Measurements from ENCODE around the gene CRELD2.

Gene CRELD2, protein sequence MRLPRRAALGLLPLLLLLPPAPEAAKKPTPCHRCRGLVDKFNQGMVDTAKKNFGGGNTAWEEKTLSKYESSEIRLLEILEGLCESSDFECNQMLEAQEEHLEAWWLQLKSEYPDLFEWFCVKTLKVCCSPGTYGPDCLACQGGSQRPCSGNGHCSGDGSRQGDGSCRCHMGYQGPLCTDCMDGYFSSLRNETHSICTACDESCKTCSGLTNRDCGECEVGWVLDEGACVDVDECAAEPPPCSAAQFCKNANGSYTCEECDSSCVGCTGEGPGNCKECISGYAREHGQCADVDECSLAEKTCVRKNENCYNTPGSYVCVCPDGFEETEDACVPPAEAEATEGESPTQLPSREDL

DNA sequence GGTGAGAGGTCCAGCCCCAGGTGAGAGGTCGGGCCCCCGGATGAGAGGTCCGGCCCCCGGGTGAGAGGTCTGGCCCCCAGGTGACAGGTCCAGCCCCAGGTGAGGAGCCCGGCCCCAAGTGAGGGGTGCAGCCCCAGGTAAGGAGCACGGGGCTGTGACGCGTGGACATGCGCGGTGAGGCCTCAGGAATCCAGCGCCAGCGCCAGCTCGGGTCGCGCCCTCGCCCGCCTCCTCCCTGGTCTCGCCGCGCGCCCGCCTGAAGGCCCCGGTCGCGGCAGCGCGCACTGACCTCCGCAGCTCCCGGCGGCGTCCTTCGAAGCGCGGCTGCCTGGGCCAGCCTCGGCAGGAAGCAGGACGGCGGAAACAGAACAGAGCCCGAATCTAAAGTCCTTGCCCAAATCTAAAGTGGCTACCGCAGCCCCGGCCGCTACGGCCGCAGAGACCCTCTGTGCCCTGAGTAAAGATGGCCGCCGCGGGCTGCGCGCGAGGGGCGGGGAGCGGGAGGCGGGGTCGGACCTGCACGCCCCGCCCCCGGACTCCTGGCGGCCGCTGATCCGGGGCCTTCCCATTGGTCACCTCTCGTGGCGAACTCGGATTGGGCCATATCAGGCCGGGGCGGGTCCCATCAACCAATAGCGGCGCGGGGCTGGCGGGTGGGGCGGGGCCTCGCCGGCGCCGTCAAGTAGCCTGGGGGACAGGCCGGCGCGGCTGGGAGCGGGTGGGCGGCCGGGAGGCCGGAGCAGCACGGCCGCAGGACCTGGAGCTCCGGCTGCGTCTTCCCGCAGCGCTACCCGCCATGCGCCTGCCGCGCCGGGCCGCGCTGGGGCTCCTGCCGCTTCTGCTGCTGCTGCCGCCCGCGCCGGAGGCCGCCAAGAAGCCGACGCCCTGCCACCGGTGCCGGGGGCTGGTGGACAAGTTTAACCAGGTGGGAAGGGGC, at the start of gene CRELD2, which contains the start of gene ALG12:
CRELD2 (plus strand) TSS at position 661 of the 937 bp plus-strand sequence; CDS start at position 797, 136 bp downstream.
ALG12 (minus strand) TSS at position 465 of the 937 bp plus-strand sequence. CDS start 4,673 bp downstream, outside the sequence.
- DNase-seq (ENCODE audit: low read depth in 2 of 2) = peak; percentile 94

DNA sequence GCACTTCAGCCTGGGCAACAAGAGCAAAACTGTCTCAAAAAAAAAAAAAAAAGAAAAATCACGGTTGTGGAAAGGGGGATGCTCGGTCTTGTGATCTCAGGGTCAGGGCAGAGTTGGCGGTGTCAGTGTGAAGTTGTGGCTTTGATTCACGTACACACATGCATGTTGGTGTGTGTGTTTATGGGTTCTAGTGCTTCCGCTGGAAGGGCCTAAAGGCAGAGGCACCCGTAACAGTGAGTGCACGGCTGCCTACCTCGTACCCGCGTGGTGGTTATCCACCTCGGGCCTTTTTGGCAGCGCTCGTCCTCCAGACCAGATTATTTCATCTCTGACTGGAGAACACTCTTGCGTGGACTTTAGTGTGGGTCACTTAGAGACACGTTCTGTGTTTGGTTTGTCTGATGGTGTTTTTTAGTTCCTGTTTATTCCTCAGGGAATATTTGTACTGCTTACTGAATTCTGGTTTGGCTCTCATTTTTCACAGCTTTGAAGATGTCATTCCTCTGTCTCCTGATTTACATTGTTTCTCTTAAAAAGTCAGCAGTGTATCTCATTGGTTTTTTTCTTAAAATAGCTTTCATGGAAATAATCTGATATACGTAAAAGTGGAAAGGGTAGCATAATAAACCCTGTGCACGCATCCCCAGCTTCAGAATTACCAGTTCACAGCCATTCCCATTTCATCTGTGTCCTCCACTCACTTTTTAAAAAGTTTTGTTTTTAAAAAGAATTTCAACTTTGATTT, 49.2 kb upstream of the CRELD2 start:
- no peak for DNase-seq (ENCODE audit: low read depth in 2 of 2)

DNA sequence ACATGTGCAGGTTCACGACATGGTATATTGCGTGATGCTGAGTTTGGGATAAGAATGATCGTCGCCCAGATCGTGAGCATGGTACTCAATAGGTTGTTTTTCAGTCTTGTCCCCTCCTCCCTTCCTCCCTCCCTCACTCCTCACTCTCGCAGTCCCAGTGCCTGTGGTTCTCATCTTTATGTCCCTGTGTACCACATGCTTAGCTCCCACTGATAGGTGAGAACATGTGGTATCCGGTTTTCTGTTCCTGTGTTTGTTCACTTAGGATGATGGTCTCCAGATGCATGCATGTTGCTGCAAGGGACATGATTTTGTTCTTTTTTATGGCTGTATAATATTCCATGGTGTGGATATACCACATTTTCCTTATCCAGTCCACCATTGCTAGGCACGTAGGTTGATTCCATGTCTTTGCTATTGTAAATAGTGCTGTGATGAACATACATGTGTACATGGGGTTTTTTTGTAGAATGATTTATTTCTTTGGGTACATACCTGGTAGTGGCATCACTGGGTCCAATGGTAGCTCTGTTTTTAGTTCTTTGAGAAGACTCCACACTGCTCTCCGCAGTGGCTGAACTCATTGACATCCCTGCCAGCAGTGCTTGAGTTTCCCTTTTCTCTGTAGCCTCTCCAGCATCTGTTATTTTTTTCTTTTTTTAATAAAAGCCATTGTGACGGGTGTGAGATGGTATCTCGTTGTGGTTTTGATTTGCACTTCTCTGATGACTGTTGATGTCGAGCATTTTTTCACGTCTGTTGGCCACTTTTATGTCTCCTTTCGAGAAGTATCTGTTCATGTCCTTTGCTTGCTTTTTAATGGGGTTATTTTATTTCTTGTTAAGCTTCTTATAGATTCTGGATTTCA, 48.4 kb upstream of the CRELD2 start:
- no peak for DNase-seq (ENCODE audit: low read depth in 2 of 2)

DNA sequence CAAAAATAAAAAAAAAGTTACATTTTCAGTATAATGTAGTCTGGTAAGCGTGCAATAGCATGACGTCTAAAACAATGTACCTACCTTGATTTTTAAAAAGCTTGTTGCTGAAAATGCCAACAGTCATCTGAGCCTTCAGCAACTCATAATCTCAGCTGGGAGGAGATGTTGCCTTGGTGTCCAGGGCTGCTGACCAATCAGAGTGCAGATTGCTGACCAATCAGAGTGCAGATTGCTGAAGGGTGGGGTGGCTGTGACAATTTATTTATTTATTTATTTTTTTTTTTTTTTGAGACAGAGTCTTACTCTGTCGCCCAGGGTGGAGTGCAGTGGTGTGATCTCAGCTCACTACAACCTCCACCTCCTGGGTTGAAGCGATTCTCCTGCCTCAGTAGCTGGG, 47.0 kb upstream of the CRELD2 start:
- no peak for DNase-seq (ENCODE audit: low read depth in 2 of 2)

DNA sequence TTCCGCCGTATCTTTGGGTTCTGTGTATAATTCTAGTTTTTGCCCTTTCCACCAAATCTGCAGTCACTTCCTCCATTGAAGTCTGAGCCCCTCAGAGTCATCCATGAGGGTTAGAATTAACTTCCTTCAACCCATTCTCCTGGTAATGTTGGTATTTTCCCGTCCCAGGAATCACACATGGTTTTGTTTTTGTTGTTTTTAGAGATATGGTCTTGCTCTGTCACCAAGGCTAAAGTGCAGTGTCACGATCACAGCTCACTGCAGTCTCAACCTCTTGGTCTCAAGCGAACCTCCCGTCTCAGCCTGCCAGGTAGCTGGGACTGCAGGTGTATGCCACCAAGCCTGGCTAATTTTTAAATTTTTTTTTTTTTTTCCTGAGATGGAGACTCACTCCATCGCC, 46.1 kb upstream of the CRELD2 start:
- DNase-seq (ENCODE audit: low read depth in 2 of 2) = no peak

DNA sequence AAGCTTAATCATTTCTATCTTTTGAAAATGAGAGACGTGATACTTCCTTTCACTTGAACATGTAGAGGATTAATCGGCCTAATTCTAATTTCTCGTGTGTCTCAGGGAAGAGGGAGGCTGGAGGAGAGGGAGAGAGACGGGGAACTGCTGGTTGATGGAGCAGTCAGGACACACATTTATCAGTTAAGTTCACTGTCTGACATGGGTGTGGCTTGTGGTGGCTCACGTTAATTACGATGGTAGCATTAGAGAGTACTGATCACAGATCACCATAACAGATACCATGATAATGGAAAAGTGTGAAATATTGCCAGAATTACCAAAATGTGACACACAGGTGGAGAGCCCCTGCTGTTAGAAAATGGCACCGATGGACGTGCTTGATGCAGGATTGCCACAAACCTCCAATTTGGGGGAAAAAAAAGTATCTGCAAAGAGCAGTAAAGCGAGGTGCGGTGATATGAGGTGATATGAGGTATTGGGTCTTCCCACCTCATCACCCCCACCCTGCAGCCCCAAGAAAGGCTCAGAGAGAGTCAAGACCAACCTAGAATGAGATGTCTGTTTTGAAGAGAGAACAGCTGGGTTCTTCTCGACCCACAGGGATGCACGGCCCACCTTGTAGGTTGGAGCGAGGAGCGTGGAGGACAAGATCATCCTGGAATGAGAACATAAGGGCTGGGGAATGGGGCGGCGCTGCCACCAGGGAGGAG, 45.0 kb upstream of the CRELD2 start:
- no peak for DNase-seq (ENCODE audit: low read depth in 2 of 2)

DNA sequence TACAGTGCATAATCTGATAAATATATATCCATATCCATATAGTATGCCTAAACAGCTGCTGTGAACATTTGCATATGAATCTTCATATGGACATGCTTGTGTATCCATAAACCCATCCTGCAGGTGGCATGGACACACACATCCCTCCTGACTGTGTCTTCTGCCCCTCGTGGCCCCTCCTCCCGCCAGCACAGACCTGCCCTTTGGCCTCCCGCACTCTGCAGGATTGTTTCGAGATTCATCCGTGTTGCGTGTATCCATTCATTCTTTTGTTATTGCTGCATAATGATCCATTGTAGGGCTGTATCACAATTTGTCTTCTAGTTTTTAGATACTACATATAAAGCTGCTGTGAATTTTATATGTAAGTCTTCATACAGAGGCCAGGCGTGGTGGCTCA, 40.8 kb upstream of the CRELD2 start:
- no peak for DNase-seq (ENCODE audit: low read depth in 2 of 2)

DNA sequence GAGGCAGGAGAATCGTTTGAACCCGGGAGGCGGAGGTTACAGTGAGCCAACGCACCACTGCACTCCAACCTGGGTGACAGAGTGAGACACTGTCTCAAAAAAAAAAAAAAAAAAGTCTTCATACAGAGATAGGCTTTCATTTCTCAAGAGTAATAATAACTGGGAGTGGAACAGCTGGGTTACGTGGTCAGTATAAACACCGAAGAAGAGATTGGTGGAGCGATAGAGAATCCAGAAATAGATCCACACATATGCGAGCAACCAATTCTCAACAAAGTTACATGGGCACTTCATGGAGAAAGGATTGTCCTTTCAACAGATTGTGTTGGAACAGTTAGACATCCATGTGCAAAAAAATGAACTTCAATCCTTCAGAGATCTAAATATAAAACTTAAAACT, 40.2 kb upstream of the CRELD2 start:
- DNase-seq (ENCODE audit: low read depth in 2 of 2) = no peak

DNA sequence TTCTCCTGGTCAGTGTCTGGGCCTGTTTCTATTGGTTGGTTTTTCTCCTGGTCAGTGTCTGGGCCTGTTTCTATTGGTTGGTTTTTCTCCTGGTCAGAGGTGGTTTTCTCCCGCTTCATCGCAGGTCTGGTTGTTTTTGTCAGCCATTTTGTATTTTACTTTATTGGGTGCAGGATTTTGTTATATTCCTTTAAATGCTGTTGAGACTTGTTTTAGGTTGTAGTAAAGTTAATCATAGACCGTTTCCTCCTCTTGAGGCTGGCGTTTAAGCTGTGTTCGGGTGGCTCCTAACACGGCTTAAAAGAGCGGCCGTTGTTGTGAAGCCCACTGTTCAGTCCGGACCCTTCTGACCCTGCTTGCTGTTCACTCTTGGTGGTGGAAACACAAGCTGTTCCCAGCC, 38.6 kb upstream of the CRELD2 start:
- DNase-seq (ENCODE audit: low read depth in 2 of 2) = no peak

DNA sequence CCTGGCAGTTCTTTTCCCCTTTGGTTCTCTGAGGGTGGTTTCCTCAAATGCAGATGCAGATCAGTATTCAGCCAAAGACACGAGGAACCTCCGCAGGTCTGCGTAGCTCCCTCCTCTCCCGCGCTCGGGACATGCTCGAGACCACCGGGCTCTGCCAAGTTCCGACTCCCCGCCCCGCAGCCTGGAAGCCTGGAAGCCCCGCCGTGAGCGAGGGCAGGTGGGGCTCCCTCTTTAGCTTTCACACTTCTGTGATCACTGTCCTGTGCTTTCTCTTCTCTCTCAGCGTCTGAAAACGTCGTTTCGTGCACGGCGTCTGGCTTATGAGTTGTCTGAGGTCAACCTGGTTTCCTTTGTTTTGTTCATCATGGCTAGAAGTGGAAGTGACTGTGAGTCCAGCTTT, 38.2 kb upstream of the CRELD2 start:
- DNase-seq (ENCODE audit: low read depth in 2 of 2) = no peak

DNA sequence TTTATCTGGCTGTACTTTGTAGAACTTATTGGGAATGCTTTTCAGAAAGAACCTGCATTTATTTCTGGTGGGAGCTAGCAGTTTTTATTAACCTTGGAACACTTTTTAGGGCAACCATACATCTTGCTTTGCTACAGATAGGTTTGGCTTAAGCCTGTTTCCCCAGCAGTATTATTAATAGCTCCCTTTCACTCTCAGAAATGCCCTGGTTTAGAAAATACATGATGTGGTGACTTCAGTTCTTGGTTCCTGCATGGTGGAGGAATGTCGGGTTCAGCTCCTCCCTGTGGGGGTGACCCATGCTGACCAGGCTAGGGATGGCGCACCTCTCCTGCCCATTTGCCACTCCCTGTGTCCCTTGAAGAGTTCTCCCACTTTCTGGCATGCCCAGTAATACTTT, 36.6 kb upstream of the CRELD2 start:
- DNase-seq (ENCODE audit: low read depth in 2 of 2) = no peak

DNA sequence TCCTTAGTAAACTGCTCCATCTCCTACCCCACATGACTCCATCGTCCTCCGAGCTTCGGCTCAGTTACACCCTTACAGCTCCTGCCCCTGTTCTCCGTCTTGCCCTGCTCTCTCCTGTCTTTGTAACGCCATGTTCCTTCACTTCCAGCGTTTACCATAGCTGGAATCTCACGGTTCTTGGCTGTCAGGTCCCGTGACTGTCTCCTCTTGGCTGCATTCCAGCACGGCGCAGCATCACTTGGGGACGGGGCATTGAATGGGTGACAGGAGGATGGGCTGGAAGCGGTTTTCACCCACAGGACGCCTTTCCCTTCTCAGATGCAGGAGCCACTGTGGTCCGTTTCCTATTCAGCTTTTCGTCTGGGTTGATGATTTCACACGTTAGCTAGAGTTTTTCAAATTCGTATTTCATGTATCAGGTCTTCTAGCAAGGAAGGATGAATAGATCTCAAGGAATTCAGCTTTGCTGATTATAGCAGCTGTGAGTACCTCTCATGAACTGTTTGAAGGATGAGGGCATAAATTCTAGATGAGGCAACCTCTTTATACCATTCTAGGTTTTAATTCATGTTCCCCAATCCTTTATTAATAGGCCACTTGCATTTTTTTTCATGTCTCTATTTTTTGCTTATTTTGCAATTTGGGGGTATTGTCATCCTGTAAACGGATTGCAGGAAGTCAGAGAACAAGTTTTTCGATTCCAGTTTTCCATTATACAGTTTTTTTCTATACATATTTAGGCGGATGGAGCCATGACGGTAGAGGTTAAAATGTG, 35.7 kb upstream of the CRELD2 start:
- DNase-seq (ENCODE audit: low read depth in 2 of 2) = no peak

DNA sequence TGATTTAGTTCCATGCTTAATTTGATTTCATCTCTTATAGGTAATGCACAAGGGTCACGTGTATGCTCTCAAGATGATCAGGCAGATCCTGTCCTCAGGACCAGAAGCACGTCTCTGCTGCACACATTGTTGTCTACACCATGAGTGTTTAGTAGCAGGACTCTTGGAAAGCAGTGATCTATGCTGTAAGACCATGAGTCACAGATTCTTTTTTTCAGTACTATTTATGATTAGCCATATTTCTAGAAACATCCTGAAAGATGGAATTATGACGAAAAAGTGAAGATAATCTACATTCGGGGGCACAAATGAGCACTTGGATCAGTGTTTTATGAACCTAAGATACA, 35.2 kb upstream of the CRELD2 start:
- DNase-seq (ENCODE audit: low read depth in 2 of 2) = no peak

DNA sequence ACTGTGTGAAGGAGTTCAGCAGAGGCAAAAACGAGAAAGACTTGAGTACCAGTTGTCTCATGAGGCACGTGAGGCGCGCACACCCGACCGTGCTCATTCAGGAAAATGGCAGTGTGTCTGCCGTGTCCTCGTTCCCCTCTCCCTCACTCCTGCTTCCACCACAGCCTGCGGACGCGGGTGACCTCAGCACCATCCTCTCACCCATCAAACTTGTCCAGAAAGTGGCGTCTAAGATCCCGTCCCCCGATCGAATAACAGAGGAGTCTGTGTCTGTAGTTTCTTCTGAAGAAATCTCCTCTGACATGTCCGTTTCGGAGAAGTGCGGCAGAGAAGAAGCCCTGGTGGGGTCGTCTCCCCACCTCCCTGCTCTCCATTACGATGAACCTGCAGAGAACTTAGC, 34.4 kb upstream of the CRELD2 start:
- no peak for DNase-seq (ENCODE audit: low read depth in 2 of 2)

DNA sequence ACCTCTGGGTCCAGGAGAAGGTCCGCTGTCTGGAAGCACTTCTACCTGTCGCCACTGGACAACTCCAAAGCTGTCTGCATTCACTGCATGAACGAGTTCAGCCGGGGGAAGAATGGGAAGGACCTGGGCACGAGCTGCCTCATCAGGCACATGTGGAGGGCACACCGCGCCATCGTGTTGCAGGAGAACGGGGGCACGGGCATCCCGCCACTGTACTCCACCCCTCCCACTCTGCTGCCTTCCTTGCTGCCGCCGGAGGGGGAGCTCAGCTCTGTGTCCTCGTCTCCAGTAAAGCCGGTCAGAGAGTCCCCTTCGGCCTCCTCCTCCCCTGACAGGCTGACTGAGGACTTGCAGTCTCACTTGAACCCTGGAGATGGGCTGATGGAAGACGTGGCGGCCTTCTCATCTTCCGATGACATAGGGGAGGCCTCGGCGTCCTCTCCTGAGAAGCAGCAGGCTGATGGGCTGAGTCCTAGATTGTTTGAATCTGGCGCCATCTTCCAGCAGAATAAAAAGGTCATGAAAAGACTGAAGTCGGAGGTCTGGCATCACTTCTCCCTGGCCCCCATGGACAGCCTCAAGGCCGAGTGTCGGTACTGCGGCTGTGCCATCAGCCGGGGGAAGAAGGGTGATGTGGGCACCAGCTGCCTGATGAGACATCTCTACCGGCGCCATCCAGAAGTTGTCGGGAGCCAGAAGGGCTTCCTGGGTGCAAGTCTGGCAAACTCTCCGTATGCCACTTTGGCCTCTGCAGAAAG, 33.8 kb upstream of the CRELD2 start:
- DNase-seq (ENCODE audit: low read depth in 2 of 2) = no peak

DNA sequence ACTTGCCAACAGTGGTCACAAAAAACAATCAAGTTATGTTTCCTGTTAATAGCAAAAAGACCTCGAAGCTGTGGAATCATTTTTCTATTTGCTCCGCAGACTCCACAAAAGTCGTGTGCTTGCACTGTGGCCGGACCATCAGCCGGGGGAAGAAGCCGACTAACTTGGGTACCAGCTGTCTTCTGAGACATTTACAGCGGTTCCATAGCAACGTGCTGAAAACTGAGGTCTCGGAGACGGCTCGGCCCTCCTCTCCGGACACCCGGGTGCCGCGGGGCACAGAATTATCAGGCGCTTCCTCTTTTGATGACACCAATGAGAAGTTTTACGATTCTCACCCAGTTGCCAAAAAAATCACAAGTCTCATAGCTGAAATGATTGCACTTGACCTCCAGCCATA, 33.2 kb upstream of the CRELD2 start:
- DNase-seq (ENCODE audit: low read depth in 2 of 2) = no peak

DNA sequence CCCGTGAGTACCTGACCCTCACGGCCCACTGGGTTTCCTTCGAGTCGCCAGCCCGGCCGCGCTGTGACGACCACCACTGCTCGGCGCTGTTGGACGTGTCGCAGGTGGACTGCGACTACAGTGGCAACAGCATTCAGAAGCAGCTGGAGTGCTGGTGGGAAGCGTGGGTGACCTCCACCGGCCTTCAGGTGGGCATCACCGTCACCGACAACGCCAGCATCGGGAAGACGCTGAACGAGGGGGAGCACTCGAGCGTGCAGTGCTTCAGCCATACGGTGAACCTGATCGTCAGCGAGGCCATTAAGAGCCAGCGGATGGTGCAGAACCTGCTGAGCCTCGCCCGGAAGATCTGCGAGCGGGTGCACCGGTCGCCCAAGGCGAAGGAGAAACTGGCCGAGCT, 32.6 kb upstream of the CRELD2 start:
- no peak for DNase-seq (ENCODE audit: low read depth in 2 of 2)

DNA sequence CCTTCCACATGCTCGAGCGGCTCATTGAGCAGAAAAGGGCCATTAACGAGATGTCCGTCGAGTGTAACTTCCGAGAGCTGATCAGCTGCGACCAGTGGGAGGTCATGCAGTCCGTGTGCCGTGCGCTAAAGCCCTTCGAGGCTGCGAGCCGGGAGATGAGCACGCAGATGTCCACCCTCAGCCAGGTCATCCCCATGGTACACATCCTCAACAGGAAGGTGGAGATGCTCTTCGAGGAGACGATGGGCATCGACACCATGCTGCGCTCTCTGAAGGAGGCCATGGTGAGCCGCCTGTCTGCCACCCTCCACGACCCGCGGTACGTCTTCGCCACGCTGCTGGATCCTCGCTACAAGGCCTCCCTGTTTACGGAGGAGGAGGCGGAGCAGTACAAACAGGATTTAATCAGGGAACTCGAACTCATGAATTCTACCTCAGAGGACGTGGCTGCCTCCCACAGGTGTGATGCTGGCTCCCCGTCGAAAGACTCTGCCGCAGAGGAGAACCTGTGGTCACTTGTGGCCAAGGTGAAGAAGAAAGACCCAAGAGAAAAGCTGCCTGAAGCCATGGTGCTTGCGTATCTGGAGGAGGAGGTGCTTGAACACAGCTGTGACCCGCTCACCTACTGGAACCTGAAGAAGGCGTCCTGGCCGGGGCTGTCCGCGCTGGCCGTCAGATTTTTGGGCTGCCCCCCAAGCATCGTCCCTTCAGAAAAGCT, 31.9 kb upstream of the CRELD2 start:
- no peak for DNase-seq (ENCODE audit: low read depth in 2 of 2)

Data from fibroblast of skin of left quadriceps (primary cell).